A172 (cell line): ENCODE data around the gene ARSK. TPM values are rescaled to one million over a fixed set of nuclear protein-coding genes. Genes with fewer than 3 reads are reported as not detected.

Experiments used
- DNase-seq: peaks from one replicate; pipeline ENCODE4 v3.0.0-alpha.2; 2015; ENCODE audit warnings: low spot score
- total RNA-seq: library from RNA; depleted of rRNA; stranded (reverse); fragments of >200 nt; shearing (Covaris generic); gene quantifications from 2 replicates; pipeline ENCODE4 v1.2.3, GENCODE V29; 2014; rRNA removed

Gene ARSK
- total RNA-seq, 1 experiment from 2014 or later, result 18.3 TPM

DNA sequence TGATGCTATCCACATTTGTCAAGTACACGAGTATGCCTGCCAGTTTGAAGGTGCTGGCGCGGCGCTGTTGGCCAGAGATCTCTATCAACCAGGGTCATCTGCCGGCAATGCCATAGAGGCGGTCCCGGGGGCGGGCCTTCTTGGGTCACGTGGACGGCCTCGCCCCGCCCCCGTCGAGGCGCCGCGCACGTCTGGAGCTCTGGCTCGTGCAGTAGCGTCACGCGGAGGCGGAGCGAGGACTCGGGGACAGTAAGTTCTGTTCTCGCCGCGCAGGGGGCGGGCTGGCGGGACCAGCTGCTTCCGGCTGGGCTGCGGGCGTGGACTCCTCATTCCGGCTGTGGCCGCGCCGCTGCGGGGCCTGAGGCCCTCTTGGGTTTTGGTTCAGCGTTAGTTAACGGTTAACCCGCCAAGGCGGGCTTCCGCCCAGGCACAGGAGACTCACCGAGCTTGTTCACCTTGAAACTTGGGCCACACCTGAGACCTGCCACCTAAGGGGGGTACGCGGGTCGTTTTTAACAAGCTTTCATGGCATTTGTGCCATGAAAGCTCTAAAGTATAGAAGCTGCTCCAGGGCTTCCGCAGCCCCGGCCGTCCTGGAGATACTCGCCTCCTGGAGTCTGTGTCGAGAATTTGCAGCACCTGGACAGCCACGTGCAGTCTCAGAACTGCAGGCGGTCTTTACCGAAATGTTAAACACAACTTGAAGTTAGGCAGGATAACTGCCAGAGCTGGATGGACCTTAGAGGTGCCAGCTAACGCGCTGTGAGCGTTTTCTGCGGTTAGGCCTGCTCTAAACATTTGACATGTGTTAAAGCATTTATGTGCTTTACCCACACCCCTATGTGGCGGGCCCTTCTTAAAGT is 91.9 kb downstream of the ARSK start, which contains the start of gene RFESD:
TSS of gene RFESD (plus strand) at position 209 of the 863 bp plus-strand sequence. CDS start 5,495 bp downstream, outside the sequence.
- peak; percentile 97 for DNase-seq

DNA sequence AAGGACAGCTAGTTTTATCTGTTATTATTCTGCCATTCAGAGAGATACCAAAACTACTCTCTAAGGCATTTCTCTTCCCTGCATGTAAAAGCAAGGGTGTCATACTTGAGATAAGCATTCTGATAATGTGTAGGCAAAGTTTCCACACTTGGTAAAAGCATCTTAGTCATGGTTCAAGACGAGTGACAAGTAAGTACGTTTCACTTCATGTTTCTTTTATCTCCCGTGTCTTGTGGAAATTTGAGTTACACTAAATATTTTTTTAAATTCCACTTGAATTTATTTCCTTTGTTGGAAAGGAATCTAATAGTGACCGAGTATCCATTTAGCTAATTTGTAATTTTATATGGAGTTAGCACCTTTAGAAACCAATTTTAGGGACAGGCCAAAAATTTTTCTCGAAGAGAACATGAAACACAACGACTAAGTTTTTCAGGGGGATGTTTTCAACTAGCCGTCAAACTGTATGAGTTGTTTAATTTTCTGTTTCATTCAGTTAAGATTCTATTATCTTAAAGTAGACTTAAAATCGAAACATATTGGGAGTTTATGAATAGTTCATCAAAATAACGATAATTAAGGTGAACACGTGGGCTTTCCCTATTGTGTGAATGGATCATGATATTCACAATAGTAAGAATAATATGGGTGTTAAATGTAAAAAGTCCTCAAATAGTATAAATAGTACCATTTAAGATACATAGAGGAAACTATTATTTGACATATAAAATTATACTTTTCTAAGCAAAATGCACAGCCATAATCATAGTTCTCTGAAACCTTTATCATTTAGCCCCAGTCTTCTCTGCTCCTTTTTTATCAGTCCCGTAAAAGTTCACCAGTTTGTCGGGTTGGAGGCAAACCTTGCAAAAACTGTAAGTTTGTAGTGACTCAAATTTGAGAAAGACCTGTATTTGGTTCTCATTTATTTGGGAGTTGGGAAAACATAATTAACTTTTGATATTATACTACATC is 93.3 kb downstream of the ARSK start:
- peak; percentile 61 for DNase-seq

DNA sequence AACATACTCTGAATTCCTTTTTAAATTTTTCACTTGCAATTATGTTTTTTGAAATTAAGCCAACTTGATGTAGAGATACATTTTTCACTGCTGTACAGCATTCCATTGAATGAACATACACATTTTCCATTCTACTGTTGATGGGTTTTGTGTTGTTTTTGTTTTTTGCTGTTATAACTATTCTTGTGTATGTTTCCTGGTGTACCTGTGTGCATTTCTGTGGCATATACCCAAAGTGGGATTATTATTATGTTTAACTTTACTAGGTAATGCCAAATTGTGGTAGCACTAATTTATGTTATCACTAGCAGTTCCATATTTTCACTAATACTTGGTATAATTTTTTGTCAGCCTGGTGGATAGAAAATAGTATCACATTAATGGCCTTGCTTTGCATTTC is 94.4 kb downstream of the ARSK start:
- no peak for DNase-seq

DNA sequence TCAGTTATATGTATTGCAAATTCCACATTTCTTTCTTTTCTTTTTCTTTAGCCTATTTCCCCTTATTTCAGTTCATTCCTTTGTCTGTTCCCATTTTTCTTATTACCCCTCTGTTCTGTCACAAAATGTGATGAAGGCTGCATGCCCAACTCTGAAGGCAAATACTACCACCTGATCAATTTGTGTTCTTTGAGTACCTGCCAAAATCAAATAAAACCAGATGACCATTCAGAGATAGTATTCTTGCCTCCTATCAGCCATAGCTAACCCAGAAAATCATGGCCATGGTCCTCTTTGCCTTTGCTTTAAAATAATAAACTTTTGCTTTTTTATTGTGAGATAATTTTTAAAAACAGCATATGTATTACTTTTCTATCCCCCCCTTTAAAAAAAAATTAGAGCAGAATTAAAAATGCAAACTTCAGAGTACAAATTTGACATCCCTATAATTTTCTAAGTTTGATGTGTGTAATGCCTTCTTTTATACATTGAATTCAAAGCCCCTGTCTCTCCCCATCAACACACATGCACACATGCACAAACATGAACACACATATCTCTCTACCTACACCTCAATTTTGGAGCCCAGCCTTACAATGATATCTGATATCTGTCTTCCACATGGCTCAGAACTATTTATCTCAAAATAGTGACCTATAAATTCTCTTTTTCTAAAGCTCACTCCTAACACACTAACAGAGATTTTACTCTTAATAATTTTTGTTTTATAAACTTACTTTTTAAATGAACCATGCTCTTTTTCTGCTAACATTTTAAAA is 95.1 kb downstream of the ARSK start:
- no peak for DNase-seq

DNA sequence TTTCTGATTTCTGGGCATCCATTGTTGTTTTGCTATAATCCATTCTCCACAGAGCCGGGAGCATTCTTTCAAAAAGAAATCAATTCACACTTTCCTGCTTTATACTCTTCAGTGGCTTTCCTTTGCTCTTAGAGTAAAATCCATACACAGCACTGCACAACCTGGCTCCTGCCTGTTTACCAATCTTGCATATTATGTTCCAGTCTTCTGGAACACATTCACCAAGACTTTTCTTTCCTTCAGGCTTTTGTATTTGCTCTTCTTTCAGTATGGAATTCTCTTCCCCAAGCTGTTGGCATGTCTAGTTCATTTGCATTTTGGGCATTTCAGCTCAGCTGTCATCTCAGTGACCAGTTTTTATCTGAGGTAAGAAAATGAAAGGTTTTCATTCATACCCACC is 97.9 kb downstream of the ARSK start:
- DNase-seq, result no peak

DNA sequence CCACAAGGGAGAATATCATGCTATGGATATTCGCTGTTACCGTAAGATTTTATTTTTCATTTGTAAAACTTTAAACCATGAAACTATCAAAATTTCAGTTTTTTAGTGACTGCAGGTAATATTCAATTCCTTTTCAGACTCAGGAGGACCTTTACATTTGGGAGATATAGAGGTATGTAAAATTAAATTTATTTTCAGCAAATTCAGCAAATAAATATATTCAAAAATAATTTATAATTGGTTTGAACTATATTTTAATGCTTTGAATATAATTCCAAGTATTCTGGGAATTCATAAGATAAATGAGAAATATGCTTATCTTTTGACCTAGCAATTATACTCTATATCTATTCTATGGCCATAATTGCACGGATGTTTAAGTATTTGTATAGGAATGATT is 99.3 kb downstream of the ARSK start:
- no peak for DNase-seq

Other genes starting within 250 kb of the ARSK start
- not detected in 2 replicates for gene FAM81B, start 163.7 kb upstream of the ARSK start, total RNA-seq
- 83.3 and 94.5 TPM in 2 replicates for gene SKIC3, start 124 bp upstream of the ARSK start, total RNA-seq
- not detected in 2 replicates for gene GPR150, start 65.0 kb downstream of the ARSK start, total RNA-seq
- gene RFESD, start 91.7 kb downstream of the ARSK start, total RNA-seq, result 5.3 and 7.1 TPM in 2 replicates
- gene SPATA9, start 127.9 kb downstream of the ARSK start, total RNA-seq, result not detected in 2 replicates
- 199 and 274 TPM in 2 replicates for gene RHOBTB3, start 176.2 kb downstream of the ARSK start, total RNA-seq